BJ (cell line): ENCODE results near the gene DMD. TPM values are rescaled to one million over a fixed set of nuclear protein-coding genes. Genes with fewer than 3 reads are reported as not detected.

Experiments used
- CTCF ChIA-PET: fragments of 350-600 bp; formaldehyde crosslinking; extraction: SDS; loops from one replicate; lab custom pipeline; 2021; ENCODE audit warnings: antibody characterized with exemption, inconsistent platforms; lab: Yijun Ruan, JAX
- POLR2A ChIA-PET: fragments of 300-600 bp; sonication (Branson Sonifier 250); formaldehyde crosslinking; extraction: SDS; loops from one replicate; lab custom pipeline; 2021; ENCODE audit warnings: antibody characterized with exemption; lab: Charles Lee
- DNase-seq: peaks from one replicate; pipeline ENCODE4 v3.0.0-alpha.2; 2011; ENCODE audit warnings: low read depth
- H3K27me3 ChIP-seq: 2 replicates; pipeline ENCODE4 v1.6.0; 2011; ENCODE audit warnings: low read length; ENCODE audit not compliant: control insufficient read depth, insufficient read depth
- H3K36me3 ChIP-seq: 2 replicates; pipeline ENCODE4 v1.5.1; 2011; ENCODE audit warnings: low read length; ENCODE audit not compliant: control insufficient read depth, insufficient read depth
- H3K4me3 ChIP-seq: 2 replicates; pipeline ENCODE4 v1.5.1; 2011; ENCODE audit warnings: low read depth, mild to moderate bottlenecking, control low read depth, low read length
- CTCF ChIP-seq: IDR thresholded peaks from 2 replicates; pipeline ENCODE4 v1.5.1; 2011; ENCODE audit warnings: low read depth, mild to moderate bottlenecking, control low read depth, inconsistent platforms, low read length, moderate library complexity; ENCODE audit not compliant: insufficient read depth
- polyA plus RNA-seq: library from polyadenylated mRNA; depleted of rRNA; stranded (reverse); fragments of >200 nt; gene quantifications from 2 replicates; pipeline ENCODE4 v1.2.3, GENCODE V29; 2011

Gene DMD
- polyA plus RNA-seq, 1 experiment: 12.5 TPM

DNA sequence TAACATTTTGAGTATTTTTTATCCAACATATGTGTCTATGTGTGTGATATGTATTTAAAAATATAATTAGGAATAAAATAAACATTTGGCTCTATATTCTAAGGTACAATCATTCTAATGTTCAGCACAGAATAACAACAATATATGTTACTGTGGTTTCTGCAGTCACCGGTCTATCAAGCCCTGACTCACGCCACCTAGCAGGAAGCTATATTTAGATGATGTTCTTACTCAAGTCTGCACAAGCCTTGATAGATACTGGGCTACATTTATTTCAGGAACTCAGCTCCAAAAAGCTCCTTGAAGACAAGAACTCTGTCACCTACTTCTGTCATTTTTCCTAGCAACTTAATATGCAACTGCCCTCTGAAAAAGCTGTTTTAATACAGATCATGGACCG, 1987.5 kb downstream of the DMD start:
- H3K4me3 ChIP-seq: no peak overlapping the region
- DNase-seq: no peak
- no peaks in the 10 kb centered on the region for H3K27me3 ChIP-seq
- POLR2A ChIA-PET: no interaction called here
- no peak for TF ChIP-seq CTCF
- H3K36me3 ChIP-seq: no peaks in the 10 kb centered on the region
- CTCF ChIA-PET: no interaction called here

DNA sequence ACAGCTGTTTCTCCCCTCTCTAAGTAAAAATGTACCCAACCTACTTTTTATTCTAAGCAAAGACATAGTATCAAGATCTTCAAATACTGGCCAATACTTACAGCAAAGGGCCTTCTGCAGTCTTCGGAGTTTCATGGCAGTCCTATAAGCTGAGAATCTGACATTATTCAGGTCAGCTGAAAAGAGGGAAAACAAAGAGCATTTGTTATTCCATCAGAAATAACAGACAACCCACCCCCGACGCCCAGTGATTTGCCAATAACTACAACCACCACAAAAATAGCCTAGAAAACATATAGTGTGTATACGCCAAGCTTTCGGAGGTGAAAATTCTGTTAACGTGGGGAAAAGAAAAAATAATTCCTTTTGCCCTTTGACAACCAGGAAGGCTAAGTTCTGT, 1988.4 kb downstream of the DMD start:
- no peak for TF ChIP-seq CTCF
- CTCF ChIA-PET: interaction anchor here (0.8 kb wide), 1 partner anchor 9 kb away, joined by 3 read pairs; no protein-coding TSS in a partner anchor
- POLR2A ChIA-PET: no interaction called here
- no peak overlapping the region for H3K4me3 ChIP-seq
- DNase-seq: no peak
- no peaks in the 10 kb centered on the region for H3K36me3 ChIP-seq
- no peaks in the 10 kb centered on the region for H3K27me3 ChIP-seq

- ChIA-PET CTCF (no interaction called here), POLR2A (no interaction called here)
- TF ChIP-seq CTCF: no peak
- Histone ChIP-seq H3K36me3 (no peaks in the 10 kb centered on the region), H3K4me3 (no peak overlapping the region), H3K27me3 (no peaks in the 10 kb centered on the region)
- no peak for DNase-seq
Observed at GRCh38 chrX:31219174-31219573, 1992.2 kb downstream of the DMD start.

DNA sequence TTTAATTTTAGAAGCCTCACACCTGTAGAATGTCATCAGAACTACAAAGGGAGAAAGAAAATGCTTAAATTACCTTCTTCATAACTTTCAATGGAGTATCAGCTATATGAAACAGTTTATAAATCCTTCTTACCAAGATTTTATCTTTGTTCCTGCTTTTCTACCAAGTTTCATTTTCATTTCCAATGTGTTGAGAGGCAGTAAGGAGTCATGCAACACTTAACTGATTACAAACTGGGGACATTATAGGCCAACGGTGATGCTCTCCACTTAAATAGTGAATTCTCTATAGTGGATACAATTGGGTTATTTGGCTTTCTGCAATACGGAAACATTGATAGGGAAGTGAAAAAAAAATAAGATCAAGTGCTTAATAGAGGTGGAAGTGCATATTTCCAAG, 1994.3 kb downstream of the DMD start:
- H3K27me3 ChIP-seq: no peaks in the 10 kb centered on the region
- no peaks in the 10 kb centered on the region for H3K36me3 ChIP-seq
- ChIA-PET POLR2A (no interaction called here), CTCF (no interaction called here)
- no peak overlapping the region for H3K4me3 ChIP-seq
- no peak for TF ChIP-seq CTCF
- no peak for DNase-seq

DNA sequence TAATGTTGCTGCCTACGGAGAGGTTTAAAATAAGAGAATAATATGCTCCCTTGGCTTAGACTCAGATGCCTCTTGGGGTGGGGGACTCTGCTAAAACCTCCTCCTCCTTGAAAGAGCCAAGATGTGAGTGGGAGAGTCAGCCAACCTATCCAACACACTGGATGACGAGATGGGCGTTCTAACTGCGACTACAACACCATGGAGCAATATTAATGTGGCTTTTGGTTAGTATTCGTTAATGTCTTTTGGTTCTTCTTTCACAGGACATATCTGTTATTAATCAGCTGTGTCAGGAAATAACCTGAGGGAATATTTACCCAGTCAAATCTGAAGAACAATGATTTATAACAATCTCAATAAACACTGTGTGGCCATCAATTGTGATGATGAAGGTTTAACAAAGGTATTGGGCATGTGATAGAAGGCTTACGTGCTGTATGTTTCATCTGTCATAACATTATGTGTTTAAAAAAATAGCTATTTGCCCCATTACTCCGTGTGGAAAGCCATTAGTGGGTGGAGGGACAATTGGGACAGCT, 1996.0 kb downstream of the DMD start:
- ChIA-PET CTCF (interaction anchor here (1.4 kb wide), 1 partner anchor 177 kb away, joined by 4 read pairs; no protein-coding TSS in a partner anchor), POLR2A (no interaction called here)
- Histone ChIP-seq H3K27me3 (no peaks in the 10 kb centered on the region), H3K36me3 (no peaks in the 10 kb centered on the region), H3K4me3 (no peak overlapping the region)
- no peak for DNase-seq
- no peak for TF ChIP-seq CTCF
